Subcutaneous adipose tissue (tissue), 4 donors: ENCODE measurements around the gene LRRC32. TPM values are rescaled to one million over a fixed set of nuclear protein-coding genes. Genes with fewer than 3 reads are reported as not detected.

Experiments
- total RNA-seq, 4 donors: library from RNA; depleted of rRNA; stranded (reverse); fragments of >200 nt; gene quantifications; one replicate each; pipeline ENCODE4 v1.1.0, GENCODE V29; 2016
- TF ChIP-seq, protein P1 (sequence below): fragments of 450-650 bp; IDR thresholded peaks from one replicate; pipeline ENCODE4 v1.5.1; 2016; ENCODE audit warnings: low read depth, mild to moderate bottlenecking, control low read depth, antibody characterized with exemption, moderate library complexity

The LRRC32 gene
- total RNA-seq, 4 donors from 2014 or later: 30.1 to 93.6 (median 57.6) TPM

- TF ChIP-seq, protein P1, sequence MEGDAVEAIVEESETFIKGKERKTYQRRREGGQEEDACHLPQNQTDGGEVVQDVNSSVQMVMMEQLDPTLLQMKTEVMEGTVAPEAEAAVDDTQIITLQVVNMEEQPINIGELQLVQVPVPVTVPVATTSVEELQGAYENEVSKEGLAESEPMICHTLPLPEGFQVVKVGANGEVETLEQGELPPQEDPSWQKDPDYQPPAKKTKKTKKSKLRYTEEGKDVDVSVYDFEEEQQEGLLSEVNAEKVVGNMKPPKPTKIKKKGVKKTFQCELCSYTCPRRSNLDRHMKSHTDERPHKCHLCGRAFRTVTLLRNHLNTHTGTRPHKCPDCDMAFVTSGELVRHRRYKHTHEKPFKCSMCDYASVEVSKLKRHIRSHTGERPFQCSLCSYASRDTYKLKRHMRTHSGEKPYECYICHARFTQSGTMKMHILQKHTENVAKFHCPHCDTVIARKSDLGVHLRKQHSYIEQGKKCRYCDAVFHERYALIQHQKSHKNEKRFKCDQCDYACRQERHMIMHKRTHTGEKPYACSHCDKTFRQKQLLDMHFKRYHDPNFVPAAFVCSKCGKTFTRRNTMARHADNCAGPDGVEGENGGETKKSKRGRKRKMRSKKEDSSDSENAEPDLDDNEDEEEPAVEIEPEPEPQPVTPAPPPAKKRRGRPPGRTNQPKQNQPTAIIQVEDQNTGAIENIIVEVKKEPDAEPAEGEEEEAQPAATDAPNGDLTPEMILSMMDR: no peak
Observed at GRCh38 chr11:76691655-76692054, 21.1 kb upstream of the LRRC32 start.

GRCh38 chr11:76690736-76691135 lies 20.2 kb upstream of the LRRC32 start:
- TF ChIP-seq, protein P1: no peak

DNA sequence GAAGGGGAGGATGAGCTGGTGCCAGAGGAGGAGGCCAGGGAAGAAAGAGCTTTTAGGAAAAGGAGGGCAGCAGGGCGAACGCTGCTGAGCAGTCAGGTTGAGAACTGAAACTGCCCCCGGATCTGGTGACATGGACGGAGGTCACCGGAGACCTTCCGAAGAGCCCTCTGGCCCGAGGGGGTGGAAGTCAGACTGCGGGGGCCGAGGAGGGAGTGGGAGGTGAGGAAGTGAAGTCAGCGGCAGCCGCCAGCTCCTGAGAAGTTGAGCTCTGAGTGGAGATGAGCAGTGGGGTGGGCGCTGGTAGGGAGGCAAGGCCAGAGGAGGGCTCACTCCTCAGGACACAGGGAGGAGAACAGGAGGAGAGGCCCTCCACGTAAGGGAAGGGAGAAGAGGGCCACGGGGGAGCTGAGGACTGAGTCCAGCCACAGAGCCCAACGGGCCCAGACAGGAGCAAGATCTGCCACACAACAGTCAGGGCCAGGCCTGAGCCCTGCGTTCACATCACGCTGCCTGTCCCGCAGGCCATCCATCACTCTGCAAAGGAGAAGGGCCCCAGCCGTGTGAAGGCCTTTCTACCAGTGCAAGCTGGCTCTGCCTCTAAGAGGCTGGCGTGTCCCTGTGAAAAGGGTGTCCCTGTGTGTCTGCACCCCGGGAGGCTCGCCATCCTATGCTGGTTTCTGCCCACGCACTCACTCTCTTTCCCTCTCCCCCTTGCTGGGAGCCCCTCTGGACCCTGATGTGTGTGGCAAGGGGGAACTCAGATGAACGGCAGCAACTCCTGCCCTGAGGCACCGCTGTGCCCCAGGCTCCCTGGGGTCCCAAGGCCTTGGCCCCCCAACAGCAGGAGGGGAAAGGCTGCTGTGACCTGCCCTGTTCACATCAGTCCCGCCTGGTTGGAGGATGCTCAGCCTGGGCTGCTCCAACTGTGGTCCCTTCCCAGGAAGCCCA lies 19.0 kb upstream of the LRRC32 start:
- TF ChIP-seq, protein P1: no peak

GRCh38 chr11:76688146-76688545 lies 17.6 kb upstream of the LRRC32 start:
- TF ChIP-seq, protein P1: no peak

DNA sequence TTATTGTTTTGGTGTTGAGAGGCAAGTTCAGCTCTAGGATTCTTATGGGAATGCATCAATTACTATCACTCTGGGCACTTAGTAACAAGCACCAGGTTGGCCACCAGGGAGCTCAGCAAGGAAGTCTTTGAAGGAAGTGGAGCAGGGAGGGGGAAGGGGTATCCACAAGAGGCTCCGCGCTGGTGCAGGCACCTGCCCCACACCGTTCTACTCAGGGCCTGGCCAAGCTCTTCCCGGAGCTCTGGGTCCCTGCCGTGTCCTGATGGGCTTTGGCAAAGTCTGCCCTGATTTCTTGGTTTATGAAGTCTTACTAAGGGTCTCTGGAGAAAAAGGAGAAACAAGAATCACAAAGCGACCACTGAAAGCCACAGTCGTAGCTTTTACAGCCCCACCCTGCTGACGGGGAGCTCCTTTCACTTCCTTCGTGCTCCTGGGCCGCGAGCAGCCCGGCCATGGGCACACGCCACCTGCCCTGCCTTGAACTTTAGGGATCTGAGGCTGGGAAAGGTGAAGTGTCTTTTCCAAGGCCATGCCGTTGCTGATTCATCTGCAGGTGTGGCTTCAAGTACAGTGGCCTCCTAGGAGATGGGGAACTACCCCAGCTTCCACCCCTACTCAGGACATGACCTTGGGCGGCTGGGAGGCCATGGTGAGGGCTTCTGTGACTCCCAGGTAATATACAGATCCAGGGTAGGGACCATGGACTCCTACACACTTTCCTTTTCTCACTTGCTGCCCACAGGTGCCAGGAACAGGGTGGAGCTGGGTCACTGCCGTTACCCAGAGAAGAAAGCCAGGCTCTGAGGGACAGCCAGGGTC lies 15.9 kb upstream of the LRRC32 start:
- TF ChIP-seq, protein P1: no peak

- TF ChIP-seq, protein P1: no peak
Observed at GRCh38 chr11:76685831-76686230, 15.3 kb upstream of the LRRC32 start.

DNA sequence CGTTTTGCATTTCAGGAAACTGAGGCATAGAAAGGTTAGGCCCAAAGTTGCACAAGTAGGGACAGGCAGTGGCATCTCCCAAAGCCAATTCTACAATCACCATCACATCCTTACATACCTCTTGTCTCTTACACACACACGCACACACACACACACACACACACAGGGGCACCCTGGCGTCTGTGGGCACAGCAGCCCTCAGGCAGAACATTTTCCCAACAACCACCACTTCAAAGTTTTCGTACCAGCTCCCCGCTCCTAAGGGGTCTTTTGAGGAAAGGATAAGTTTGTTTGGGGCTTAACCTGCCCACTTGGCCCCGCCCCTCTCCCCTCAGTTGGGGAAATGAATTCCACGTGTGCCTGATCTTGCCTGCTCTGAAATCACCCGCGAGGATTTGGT lies 14.7 kb upstream of the LRRC32 start:
- TF ChIP-seq, protein P1: no peak
